ENCODE measurements around the gene LDAH.

LDAH gene

DNA sequence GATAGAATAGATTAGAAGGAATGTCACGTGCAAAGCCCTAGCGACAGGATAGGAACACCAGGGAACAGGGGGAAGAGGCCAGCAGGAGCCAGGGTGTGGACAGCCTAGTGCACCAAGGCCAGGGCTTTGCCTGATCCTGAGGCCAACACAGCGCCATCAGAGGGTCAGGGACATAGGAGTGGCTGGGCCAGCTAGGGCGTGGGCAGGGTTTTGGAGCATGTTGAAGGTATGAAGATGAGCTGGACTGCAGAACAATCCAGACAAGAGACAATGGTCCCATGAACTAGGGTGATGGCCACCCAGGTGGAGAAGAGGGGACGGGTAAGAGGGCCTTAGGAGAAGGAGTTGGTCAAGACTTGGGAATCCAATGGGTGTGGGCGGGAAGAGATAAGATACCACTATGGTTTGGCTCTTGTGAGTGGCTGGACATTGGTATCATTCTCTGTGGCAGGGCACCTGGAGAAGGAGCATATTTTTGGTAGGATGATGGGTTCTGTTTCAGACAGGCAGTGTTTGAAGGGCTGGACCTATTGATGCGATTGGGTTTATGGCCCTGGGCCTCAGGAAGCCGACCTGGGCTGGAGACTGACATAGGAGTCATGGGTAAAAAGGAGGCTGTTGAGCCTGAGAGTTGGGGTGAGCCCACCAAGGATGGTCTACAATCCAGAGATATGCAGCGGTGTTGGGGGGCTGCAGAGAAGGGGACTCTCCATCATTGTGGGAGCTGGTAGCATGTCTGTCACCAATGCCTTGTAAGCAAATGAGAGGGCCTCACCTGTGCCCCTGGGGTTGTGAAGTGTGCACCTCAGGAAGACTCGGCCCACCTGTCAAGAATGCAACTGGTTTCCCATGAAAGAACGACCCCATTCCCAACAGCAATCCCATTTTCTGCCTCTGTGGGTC is 170.0 kb downstream of the LDAH start:
- H3K27ac Mint-ChIP-seq: no peak overlapping the region

DNA sequence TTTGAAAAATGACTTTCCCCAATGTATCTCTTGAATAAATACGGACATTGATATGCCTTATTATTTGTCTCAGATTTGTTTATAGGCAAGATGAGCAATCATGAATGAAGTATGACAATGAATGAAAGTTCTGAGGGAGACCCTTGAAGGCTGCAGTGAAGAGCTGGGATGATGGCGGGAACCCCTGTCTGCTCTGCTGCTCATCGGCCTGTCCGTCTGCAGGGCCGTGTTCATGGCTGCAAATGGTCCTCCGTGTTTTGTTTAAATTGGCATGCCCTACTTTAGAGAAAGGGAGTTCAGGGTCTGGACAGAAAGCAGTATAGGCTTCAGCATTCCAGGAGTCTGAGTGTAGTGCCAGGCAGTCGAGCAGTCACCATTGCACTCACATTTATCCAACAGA is 170.8 kb downstream of the LDAH start:
- Mint-ChIP-seq H3K27ac (no peak overlapping the region), H3K4me1 (ENCODE audit: low read depth) (peaks cover 37% of the 10 kb centered on the region), H3K27me3 (peaks cover 4% of the 10 kb centered on the region), H3K4me3 (peak overlapping the region; percentile 21), H3K9me3 (no peaks in the 10 kb centered on the region), H3K36me3 (ENCODE audit: low read depth) (no peaks in the 10 kb centered on the region)

More for the DNA sequence above, 170.0 kb downstream of the LDAH start:
- Mint-ChIP-seq H3K27me3 (peaks cover 6% of the 10 kb centered on the region), H3K4me3 (no peak overlapping the region), H3K4me1 (ENCODE audit: low read depth) (peaks cover 37% of the 10 kb centered on the region), H3K9me3 (no peaks in the 10 kb centered on the region), H3K36me3 (ENCODE audit: low read depth) (no peaks in the 10 kb centered on the region)

DNA sequence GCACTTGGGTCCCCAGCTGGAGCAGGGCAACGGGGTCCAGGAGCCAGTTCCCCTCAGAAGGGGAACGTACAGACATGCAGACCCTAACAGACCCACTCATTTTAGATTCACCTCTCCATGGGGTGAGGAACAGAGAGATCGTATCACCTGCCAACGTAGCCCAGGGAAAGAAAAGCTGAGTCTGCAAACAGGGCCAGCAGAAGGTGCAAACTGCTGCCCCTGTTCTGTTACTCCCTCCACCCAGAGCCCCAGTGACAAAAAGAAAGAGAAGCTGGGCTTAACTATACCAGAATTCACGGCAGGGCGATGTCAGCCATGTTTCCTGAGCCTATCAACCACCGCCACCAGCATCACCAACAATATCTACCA is 171.2 kb downstream of the LDAH start:
- Mint-ChIP-seq H3K4me3 (peak overlapping the region; percentile 83), H3K27me3 (peaks cover 4% of the 10 kb centered on the region), H3K9me3 (no peaks in the 10 kb centered on the region), H3K36me3 (ENCODE audit: low read depth) (no peaks in the 10 kb centered on the region), H3K27ac (no peak overlapping the region), H3K4me1 (ENCODE audit: low read depth) (peaks cover 37% of the 10 kb centered on the region)

DNA sequence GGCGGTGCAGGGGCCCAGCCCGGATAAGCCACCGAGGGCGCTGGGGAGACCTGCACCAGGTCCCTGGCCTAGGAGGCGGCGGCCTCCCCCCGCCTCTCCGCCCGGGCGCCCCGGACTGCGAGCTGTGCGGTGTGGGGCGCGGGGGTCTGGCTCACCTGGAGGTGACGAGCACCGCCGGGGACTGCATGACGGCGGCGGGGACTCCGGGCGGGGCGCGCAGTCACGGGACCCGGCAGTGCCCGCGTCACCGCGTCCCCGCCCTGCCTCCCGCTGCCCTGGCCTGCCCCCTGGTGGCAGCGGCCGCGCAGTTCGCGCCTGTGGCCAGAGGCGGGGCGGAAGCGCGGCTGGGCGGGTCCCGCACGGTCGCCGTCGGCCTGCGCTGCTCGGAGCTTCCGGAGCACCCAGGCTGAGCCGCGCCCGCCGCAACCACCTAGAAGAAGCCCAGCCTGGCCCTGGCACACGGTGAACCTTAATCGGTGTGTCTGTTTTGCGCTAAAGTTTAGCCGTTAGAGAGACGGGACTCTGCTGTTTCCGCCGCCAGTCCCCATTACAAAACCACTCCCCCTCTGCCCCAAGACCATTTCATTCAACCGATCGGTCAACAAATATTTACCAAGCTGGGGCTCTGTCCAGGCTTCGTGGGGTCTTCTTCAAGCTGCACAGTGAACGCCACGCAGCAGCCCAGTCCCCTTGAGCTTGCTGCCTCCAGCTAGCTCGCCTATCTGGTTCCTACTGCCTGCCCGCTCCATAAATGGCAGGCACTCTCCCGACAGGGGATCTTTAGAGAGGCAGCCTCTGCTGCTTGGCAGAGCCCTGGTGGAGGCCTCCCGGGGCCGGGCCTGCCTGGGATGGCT is 171.8 kb downstream of the LDAH start, which contains the start of gene HS1BP3:
HS1BP3 (minus strand) TSS at position 222 of the 854 bp plus-strand sequence; CDS start at position 187, 35 bp downstream.
- peaks cover 37% of the 10 kb centered on the region for H3K4me1 Mint-ChIP-seq (ENCODE audit: low read depth)
- H3K36me3 Mint-ChIP-seq (ENCODE audit: low read depth): no peaks in the 10 kb centered on the region
- H3K4me3 Mint-ChIP-seq: peak within 1 kb of the TSS; percentile 83
- peak within 1 kb of the TSS; percentile 87 for H3K27ac Mint-ChIP-seq
- H3K9me3 Mint-ChIP-seq: no peaks in the 10 kb centered on the region
- no peaks in the 10 kb centered on the region for H3K27me3 Mint-ChIP-seq

DNA sequence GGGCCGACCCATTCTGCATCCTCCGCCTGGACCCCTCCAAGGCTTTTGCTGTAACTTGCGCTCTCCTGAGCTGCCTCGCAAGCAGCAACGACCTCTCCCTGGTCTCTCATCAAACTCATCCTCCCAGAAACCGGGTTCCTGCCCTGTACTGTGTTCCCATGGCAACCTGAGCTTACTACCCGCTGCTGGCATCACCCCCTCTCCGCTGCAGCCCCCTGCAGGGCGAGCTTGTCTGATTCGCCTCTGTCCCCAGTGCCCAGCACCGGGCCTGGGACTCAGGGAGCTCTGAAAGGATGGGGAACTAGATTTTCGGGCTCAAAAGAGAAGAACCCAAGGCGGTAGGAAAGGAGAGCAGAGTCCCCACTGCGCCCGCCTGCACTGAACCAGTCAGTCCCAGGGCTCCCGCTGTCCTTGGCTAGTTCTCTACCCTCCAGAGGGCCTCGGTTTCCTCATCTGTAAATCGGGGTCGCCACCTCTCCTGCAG is 172.5 kb downstream of the LDAH start:
- Mint-ChIP-seq H3K36me3 (ENCODE audit: low read depth) (no peaks in the 10 kb centered on the region), H3K27ac (peak overlapping the region; percentile 47)

DNA sequence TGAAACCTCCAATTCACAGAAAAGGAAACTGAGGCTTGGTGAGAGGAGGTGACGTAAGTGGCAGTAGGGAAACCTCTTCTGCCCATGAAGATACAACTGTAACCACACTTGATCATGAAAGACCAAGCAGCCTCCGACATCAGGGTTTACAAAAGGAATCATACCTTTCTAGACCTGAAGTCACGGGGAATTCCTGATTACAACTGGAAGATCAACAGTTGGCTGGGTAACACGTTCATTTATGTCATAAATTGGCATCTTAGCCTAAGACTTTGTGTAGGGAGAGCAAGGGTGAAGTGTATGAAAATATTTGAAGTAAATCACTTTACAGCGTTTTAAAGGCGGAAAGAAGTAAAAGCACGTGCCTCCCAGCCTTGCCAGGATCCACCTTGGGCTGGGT is 172.9 kb downstream of the LDAH start:
- H3K9me3 Mint-ChIP-seq: no peaks in the 10 kb centered on the region
- peak overlapping the region; percentile 83 for H3K4me3 Mint-ChIP-seq
- H3K4me1 Mint-ChIP-seq (ENCODE audit: low read depth): peaks cover 37% of the 10 kb centered on the region
- H3K27me3 Mint-ChIP-seq: no peaks in the 10 kb centered on the region
- H3K27ac Mint-ChIP-seq: no peak overlapping the region
- no peaks in the 10 kb centered on the region for H3K36me3 Mint-ChIP-seq (ENCODE audit: low read depth)

More for the DNA sequence above, 172.5 kb downstream of the LDAH start:
- Mint-ChIP-seq H3K4me1 (ENCODE audit: low read depth) (peaks cover 37% of the 10 kb centered on the region), H3K4me3 (peak overlapping the region; percentile 83), H3K27me3 (no peaks in the 10 kb centered on the region), H3K9me3 (no peaks in the 10 kb centered on the region)

DNA sequence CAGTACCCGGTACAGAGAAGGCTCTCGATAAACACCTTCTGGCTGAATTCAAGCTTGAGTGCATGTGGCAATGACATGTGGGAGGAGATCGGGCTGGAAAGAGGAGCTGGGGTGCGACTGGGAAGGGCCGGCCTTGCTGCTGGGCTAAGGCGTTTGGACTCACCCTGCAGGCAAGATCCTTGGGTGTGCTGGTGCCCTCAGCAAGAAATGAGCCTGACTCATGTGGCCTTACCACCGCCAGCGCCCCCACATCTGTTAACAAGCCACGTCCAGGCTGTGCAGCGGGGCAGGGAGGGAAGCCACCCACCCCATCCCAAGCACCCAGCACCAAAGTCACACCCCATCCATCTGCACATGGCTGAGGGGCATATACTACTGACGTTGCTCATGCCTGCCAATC is 173.3 kb downstream of the LDAH start:
- Mint-ChIP-seq H3K27me3 (no peaks in the 10 kb centered on the region), H3K4me3 (peak overlapping the region; percentile 83), H3K36me3 (ENCODE audit: low read depth) (no peaks in the 10 kb centered on the region), H3K9me3 (no peaks in the 10 kb centered on the region), H3K27ac (no peak overlapping the region), H3K4me1 (ENCODE audit: low read depth) (peaks cover 37% of the 10 kb centered on the region)

DNA sequence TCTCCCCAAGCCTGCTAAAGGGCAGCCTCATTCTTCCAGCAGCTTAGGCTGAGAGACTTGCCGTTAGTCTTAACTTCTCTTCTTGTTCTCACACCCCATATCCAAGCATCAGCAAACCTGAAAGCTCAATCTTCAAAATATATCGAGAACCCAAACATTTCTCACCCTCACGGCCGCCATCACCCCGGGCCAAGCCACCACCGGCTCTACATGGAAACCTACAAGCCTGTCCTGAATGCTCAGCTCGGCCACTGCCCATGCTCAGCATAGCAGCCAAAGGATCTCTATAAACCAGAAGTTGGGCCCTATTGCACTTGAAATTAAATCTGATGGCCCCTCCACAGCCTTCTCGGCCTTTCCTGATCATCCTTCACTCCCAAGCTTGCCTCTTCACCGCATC is 174.1 kb downstream of the LDAH start:
- no peak overlapping the region for H3K4me3 Mint-ChIP-seq
- no peaks in the 10 kb centered on the region for H3K36me3 Mint-ChIP-seq (ENCODE audit: low read depth)
- H3K4me1 Mint-ChIP-seq (ENCODE audit: low read depth): peaks cover 37% of the 10 kb centered on the region
- no peaks in the 10 kb centered on the region for H3K9me3 Mint-ChIP-seq
- H3K27me3 Mint-ChIP-seq: no peaks in the 10 kb centered on the region
- no peak overlapping the region for H3K27ac Mint-ChIP-seq

DNA sequence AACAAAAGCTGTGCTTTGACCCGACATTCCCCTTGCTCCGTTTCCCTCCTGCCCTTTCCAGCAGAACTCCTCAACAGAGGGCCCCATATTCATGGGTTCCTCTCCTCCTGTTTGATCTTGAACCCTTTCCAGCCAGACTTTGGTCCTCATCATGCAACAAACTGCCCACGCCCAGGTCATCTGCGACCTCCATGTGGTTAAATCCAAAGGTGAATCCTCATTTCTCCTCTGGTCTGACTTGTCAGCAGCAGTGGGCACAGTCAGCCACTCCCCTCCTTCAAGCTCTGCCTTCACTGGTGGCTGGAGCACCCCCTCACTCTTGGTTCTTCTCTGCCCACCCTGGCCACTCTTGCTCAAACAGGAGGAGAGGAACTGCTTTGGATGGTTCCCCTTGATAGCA is 174.7 kb downstream of the LDAH start:
- H3K27ac Mint-ChIP-seq: no peak overlapping the region
- no peak overlapping the region for H3K4me3 Mint-ChIP-seq
- H3K9me3 Mint-ChIP-seq: no peaks in the 10 kb centered on the region
- H3K27me3 Mint-ChIP-seq: no peaks in the 10 kb centered on the region
- H3K36me3 Mint-ChIP-seq (ENCODE audit: low read depth): no peaks in the 10 kb centered on the region
- peaks cover 37% of the 10 kb centered on the region for H3K4me1 Mint-ChIP-seq (ENCODE audit: low read depth)

DNA sequence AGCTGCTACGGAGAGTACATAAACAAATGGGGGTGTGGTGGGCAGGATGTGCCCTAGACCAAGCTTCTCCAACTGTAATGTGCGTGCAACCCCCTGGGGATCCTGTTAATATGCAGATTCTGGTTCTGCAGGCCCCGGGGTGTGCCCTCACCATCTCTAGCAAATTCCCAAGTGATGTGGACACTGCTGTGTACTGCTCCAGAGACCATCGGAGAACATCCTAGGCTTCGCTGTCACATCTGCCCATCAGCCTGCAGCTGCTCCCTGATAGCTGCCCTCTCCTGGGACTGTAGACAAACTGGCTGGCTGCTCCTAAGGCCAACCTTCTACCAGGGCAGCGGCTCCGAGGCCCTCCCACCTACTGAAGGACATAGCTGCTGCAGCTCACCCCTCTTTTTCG is 175.2 kb downstream of the LDAH start:
- Mint-ChIP-seq H3K27me3 (no peaks in the 10 kb centered on the region), H3K4me1 (ENCODE audit: low read depth) (peaks cover 37% of the 10 kb centered on the region), H3K9me3 (no peaks in the 10 kb centered on the region), H3K4me3 (no peak overlapping the region), H3K36me3 (ENCODE audit: low read depth) (no peaks in the 10 kb centered on the region), H3K27ac (no peak overlapping the region)

DNA sequence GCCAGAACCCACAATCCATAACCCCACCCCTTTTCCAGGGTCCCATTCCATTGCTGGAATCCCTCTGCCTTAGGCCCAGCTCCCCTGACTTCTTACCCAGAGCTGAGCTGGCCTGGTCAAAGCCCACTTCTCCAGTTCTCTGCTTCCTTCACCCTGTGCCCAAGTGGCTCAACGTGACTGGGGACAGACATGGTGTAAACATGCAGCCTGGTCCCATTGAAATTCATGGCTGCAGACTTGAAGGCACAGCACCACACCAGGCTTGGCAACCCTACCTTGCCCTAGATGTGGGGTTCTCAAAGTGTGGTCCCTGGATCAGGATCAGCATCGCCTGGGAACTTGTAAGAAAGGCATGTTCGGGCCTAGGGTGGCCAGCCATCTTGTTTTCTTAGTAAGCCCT is 175.7 kb downstream of the LDAH start:
- H3K36me3 Mint-ChIP-seq (ENCODE audit: low read depth): no peaks in the 10 kb centered on the region
- H3K4me1 Mint-ChIP-seq (ENCODE audit: low read depth): peaks cover 35% of the 10 kb centered on the region
- no peaks in the 10 kb centered on the region for H3K27me3 Mint-ChIP-seq
- no peaks in the 10 kb centered on the region for H3K9me3 Mint-ChIP-seq
- no peak overlapping the region for H3K27ac Mint-ChIP-seq
- no peak overlapping the region for H3K4me3 Mint-ChIP-seq

DNA sequence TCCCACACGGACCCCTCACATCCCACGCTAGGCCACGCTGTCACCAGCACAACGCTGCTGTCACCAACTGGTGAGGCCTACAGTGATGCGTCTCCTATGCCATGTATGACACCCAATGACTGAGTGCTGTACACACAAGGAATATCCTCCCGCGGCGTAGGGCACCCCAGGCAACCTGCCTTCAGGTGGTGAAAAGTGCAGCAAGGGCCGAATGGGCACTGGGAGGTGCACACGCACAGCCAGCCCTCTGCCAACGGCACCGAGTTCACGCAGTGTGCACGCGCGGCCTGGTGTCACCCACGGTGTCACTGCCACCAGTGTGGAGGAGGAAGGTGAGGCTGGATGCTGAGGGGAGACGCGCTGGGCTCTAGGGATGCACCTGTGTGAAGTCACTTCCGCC is 176.5 kb downstream of the LDAH start:
- H3K36me3 Mint-ChIP-seq (ENCODE audit: low read depth): no peaks in the 10 kb centered on the region
- no peaks in the 10 kb centered on the region for H3K27me3 Mint-ChIP-seq
- peaks cover 28% of the 10 kb centered on the region for H3K4me1 Mint-ChIP-seq (ENCODE audit: low read depth)
- H3K9me3 Mint-ChIP-seq: no peaks in the 10 kb centered on the region
- no peak overlapping the region for H3K4me3 Mint-ChIP-seq
- no peak overlapping the region for H3K27ac Mint-ChIP-seq

DNA sequence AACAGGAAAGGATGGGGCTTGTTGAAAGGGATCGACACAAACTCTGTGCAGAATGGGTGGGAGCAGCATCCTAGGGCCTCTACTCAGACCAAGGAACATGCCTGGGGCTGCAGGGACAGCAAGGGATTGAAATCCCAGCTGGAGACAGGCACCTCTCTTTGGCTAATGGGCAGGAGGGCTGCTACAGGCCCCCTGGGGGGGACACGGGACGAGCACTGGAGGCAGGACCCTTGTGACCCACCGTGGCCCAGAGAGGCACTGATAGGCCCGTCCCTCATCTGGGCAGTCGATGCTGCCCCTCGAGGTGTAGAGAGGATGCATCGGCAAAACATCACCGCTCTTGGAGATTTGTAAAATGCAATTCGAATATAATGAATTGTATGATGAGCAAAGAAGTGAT is 177.1 kb downstream of the LDAH start:
- Mint-ChIP-seq H3K4me3 (no peak overlapping the region), H3K27ac (no peak overlapping the region), H3K9me3 (no peaks in the 10 kb centered on the region), H3K4me1 (ENCODE audit: low read depth) (peaks cover 25% of the 10 kb centered on the region), H3K27me3 (no peaks in the 10 kb centered on the region), H3K36me3 (ENCODE audit: low read depth) (no peaks in the 10 kb centered on the region)

DNA sequence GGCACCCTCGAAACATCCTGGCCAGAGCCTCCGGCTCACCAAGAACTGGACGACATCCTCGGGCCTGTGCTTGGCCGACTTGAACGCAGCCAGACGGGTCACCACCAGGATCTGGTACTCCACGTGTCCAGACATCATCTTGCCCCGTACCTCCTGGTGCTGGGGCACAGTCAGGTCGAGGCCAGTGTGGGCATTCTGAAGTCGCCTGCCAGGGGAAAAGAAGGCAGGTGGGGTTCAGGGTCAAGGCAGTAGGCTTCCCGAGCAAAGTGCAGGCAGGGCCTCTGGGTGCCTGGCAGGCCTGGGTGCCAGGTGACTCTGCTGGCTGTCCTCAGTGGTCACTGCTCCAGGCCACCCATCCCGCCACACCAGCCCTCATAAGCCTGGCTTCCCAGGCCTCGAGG is 177.6 kb downstream of the LDAH start:
- no peaks in the 10 kb centered on the region for H3K27me3 Mint-ChIP-seq
- no peaks in the 10 kb centered on the region for H3K9me3 Mint-ChIP-seq
- no peak overlapping the region for H3K27ac Mint-ChIP-seq
- no peak overlapping the region for H3K4me3 Mint-ChIP-seq
- H3K4me1 Mint-ChIP-seq (ENCODE audit: low read depth): peaks cover 23% of the 10 kb centered on the region
- no peaks in the 10 kb centered on the region for H3K36me3 Mint-ChIP-seq (ENCODE audit: low read depth)

DNA sequence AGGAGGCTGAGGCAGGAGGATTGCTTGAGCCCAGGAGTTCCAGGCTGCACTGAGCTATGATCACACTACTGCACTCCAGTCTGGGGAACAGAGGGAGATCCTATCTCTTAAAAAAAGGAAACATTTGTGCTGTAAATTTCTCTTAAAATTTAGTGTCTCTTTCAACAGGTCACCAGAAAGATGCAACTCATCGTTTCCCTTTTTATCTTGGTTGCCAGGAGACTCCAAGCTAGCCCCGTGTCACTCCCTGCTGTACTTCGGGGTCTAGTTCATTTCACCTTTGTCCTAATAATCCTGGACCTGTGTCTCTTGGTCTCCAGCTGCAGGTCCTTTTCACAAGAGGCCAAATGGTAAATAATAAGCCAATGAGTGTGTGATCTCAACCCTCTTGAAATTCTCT is 179.1 kb downstream of the LDAH start:
- H3K36me3 Mint-ChIP-seq (ENCODE audit: low read depth): peaks cover 4% of the 10 kb centered on the region
- H3K4me1 Mint-ChIP-seq (ENCODE audit: low read depth): peaks cover 8% of the 10 kb centered on the region
- no peak overlapping the region for H3K27ac Mint-ChIP-seq
- no peaks in the 10 kb centered on the region for H3K27me3 Mint-ChIP-seq
- H3K9me3 Mint-ChIP-seq: no peaks in the 10 kb centered on the region
- H3K4me3 Mint-ChIP-seq: no peak overlapping the region

Data from stimulated activated naive CD8-positive, alpha-beta T cell treated with anti-CD3 and anti-CD28 coated beads, Interleukin-15, Interleukin-2, amounts not matched to agents 100 ng/mL and 50 ng/mL, for 24 hours (primary cell).